ENCODE data around the gene GRIA1.

- TF ChIP-seq CTCF (IDR thresholded peaks at IDR 0.05): no peak
- no peak for TF ChIP-seq POLR2A (IDR thresholded peaks at IDR 0.05)
These were observed 93.9 kb downstream of the GRIA1 start for GRCh38 chr5:153584126-153584959.
